Right cardiac atrium (tissue), 5 donors: ENCODE results near the gene SP6. TPM values are rescaled to one million over a fixed set of nuclear protein-coding genes. Genes with fewer than 3 reads are reported as not detected.

Experiments used
- ATAC-seq, 2 donors: fragments of 200-7000 bp; cut with Tn5 transposase; one replicate each; pipeline versions ENCODE4 v1.8.0 to v1.9.1; 2020; ENCODE audit warnings: moderate library complexity in 2 of 2, mild to moderate bottlenecking in 1 of 2
- DNase-seq, 3 donors: peaks; one replicate each; pipeline ENCODE4 v3.0.0-alpha.2; 2020
- H3K27ac ChIP-seq: one replicate; pipeline ENCODE4 v1.5.1; 2013; ENCODE audit warnings: mild to moderate bottlenecking, low read length, control low read depth, moderate library complexity
- H3K27me3 ChIP-seq: one replicate; pipeline ENCODE4 v1.6.1; 2013; ENCODE audit not compliant: control insufficient read depth, insufficient read depth
- H3K4me1 ChIP-seq: one replicate; pipeline ENCODE4 v1.6.1; 2013; ENCODE audit warnings: low read length; ENCODE audit not compliant: control insufficient read depth, insufficient read depth
- H3K4me3 ChIP-seq: one replicate; pipeline ENCODE4 v1.5.1; 2013; ENCODE audit warnings: low read length, control low read depth
- H3K9me3 ChIP-seq: one replicate; pipeline ENCODE4 v1.6.1; 2013; ENCODE audit warnings: low read length; ENCODE audit not compliant: control insufficient read depth
- WGBS: extraction: QIAGEN DNeasy Blood & Tissue Kit; methylation state at CpG from one replicate; pipeline ENCODE4 v1.1.7; 2013; 5-methylcytosine and 5-hydroxymethylcytosine counted together
- intact Hi-C, 4 donors: fragments of 100-400 bp; cut with DNase I; formaldehyde crosslinking; loops; one replicate each; pipeline versions ENCODE4 v1.11.0 to v1.14.0; 2022 to 2023
- polyA plus RNA-seq: library from polyadenylated mRNA; stranded (reverse); fragments of 200-250 nt; gene quantifications from one replicate; pipeline ENCODE4 v1.2.3, GENCODE V29; 2013
- total RNA-seq, 4 donors: library from RNA; stranded (reverse); fragmentation: NEBNext Ultra II Directional; extraction: Animal tissue kit (Norgen Biotek cat#: 25700); gene quantifications; one replicate each; pipeline ENCODE4 v1.2.1, GENCODE V29; 2021
- donor health status: healthy with polysubstance abuse.
- donor health status: DM: no; HTN: yes; CAD: no.
- donor health status: DM: no; HTN: no; CAD: no.
- donor health status: DM: no; HTN: yes; CAD: no; lungs with severe emphysema.
- donor health status: DM: yes; HTN: yes; CAD: no.

The SP6 gene
- total and polyA plus RNA-seq, 5 donors, result 0.29 to 3.6 (median 0.40) TPM

DNA sequence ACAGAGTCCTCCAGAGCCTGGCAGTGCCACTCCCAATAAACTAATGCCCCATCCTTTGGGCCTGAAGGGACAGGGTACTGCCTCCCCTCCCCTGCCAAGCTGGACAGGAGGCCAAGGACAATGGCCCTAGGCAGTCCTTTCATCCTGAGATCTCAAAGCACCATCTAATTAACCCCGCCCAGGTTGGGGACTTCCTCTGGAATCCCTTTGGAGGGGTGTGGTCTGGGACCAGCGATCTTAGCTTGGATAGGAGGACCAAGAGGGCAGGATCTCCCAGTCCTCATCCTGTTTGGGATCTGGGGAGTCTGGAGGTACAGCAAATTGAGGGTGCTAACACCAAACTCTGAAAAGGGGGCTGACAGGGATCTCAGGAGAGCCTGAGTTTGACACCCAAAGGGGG, 18.2 kb upstream of the SP6 start:
- no peaks in the 10 kb centered on the region for H3K9me3 ChIP-seq
- intact Hi-C loops, result no loop called here
- H3K27ac ChIP-seq, result no peak overlapping the region
- H3K4me1 ChIP-seq, result no peaks in the 10 kb centered on the region
- H3K4me3 ChIP-seq, result no peak overlapping the region
- H3K27me3 ChIP-seq, result no peaks in the 10 kb centered on the region
- ATAC-seq (no peak), DNase-seq (no peak)
- 48% methylated on average over 2 of the region's 2 CpGs for WGBS

DNA sequence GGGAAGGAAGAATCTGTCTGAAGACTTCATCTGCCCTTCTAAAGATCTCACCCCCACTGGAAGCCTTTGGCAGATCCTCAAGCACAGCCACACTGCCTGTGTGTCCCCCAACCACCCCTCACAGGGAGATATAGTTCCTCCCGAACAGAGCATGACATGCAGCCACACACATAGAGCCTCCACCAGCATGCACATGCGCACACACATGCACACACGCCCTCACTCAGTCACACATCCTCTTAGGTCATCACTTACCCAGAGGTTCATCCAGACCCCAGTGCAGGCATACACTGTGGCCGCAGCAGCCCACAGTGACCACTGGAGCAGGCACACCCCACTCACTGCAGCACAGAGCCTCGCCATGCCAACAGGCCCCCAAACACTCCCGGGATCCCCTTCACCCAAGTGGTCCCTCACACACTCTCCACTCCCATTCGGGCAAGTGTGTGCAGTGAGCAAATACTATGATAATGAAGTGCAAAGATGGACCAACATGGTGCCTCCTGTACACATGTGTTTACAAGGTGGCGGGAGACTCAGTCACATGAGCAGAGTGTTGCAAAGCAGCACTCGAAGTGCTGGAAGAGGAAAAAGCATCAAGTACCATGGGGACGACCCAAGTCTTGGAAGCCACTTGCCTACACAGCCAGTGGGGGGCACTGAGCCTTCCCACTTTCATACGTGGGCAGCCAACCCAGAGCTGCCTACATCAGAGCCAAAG, 17.0 kb upstream of the SP6 start:
- Histone ChIP-seq H3K27me3 (no peaks in the 10 kb centered on the region), H3K4me3 (no peak overlapping the region), H3K4me1 (no peaks in the 10 kb centered on the region), H3K27ac (no peak overlapping the region), H3K9me3 (no peaks in the 10 kb centered on the region)
- intact Hi-C loops, result no loop called here
- WGBS, result 82% methylated on average over 11 of the region's 11 CpGs
- no peak for DNase-seq
- no peak for ATAC-seq

DNA sequence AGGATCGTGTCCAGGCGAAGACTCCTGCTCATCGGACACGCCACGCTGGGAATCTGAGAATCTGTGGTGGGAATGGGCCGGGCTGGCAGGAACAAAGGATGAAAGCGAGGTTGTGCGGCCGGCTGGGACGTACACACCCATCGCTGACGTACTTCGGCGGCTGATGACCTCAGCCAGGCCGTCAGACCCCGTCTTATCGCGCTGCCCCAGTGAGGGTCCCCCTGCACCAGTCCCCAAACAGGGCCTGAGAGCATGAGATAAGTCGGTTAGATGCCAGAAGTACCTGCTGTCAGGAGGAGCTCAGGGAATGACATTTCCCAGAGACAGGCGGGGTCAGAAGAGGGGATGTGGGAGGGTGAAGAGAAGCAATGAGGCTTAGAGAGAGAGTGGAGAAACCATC, 16.0 kb upstream of the SP6 start:
- ATAC-seq (peak in 1 of 2 donors; percentile 86), DNase-seq (peak in 1 of 3 donors; percentile 72)
- Histone ChIP-seq H3K4me3 (no peak overlapping the region), H3K27ac (no peak overlapping the region), H3K27me3 (no peaks in the 10 kb centered on the region), H3K4me1 (no peaks in the 10 kb centered on the region), H3K9me3 (no peaks in the 10 kb centered on the region)
- intact Hi-C loops, result no loop called here
- WGBS, result 39% methylated on average over 20 of the region's 20 CpGs

DNA sequence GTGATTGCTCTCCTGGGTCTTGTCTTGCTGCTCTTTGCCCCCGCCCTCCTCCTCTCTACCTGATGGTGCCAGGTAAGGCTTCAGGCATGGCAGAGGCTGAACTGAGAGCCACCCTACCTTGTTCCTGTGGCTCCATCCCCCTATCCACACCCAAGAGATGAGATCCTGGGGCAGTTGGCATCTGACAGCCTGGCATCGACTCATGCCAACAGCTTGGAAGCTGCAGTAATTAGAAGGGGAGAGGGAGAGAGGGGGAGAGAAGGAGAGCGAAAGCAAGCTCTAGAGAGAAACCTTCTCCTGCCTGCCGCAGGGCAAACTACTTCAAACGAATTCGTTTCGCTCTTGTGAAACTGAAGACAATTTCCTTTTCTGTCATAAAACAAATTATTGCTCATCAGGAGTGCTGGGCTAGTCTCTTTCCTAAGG, 13.8 kb upstream of the SP6 start:
- intact Hi-C loops, result no loop called here
- ATAC-seq, result no peak
- H3K27me3 ChIP-seq, result no peaks in the 10 kb centered on the region
- no peak overlapping the region for H3K27ac ChIP-seq
- no peaks in the 10 kb centered on the region for H3K4me1 ChIP-seq
- WGBS, result 63% methylated on average over 7 of the region's 7 CpGs
- H3K9me3 ChIP-seq, result no peaks in the 10 kb centered on the region
- H3K4me3 ChIP-seq, result no peak overlapping the region
- no peak for DNase-seq

DNA sequence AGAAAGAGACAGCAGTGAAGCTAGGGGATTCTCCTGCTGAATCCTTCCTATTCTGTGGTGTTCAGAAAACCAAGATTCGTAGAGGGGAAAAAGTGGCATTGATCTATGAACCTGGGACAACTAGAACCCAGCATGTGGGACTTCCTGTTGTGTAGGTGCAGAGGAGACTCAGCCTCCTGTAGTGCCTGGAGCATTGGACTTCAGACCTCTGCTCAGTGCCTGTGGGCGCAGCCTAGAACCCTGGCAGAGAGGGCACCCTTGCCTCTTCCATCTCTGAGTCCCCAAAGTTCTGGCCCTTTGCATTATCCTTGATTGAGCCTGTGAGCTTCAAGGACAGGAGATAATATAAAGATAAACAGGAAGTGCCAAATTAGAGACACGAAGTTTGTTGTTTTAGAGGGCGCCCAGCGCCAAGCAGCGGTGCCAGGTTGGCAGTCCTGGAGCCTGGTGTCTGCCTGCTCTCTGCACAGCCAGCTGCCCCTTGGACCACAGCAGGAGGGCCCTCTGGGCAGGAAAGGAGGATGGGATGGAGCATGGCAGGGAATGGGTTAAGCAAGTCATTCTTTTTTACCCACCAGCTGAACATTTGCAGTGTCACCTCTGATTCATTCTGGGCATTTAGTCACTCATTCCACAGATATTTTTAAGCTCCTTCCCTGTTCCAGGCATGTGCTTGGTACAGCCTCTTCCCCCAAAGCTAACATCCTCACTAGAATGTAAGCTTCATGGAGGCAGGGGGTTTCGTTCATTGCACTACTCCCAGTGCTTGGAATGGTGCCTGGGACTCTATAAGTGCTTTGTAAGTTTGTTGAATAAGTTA, 11.9 kb upstream of the SP6 start:
- WGBS, result 73% methylated on average over 7 of the region's 7 CpGs
- Histone ChIP-seq H3K4me3 (no peak overlapping the region), H3K9me3 (no peaks in the 10 kb centered on the region), H3K27me3 (no peaks in the 10 kb centered on the region), H3K27ac (no peak overlapping the region), H3K4me1 (no peaks in the 10 kb centered on the region)
- ATAC-seq, result no peak
- intact Hi-C loops, result no loop called here
- DNase-seq, result no peak

DNA sequence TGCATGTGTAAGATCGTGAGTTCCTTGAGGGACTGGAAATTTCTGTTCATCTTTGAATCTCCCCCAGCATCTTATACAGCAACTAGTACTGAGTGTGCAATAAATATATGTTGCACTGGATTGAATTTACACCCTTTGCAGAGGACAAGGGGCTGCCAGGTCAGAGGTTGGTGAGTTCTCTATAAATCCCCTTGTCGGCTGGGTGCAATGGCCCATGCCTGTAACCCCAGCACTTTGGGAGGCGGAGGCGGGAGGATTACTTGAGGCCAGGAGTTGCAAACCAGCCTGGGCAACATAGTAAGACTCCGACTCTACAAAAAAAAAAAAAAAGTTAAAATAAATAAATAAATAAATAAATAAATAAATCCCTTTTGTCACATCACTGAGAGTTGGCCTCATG, 9.4 kb upstream of the SP6 start:
- Histone ChIP-seq H3K27me3 (no peaks in the 10 kb centered on the region), H3K4me3 (no peak overlapping the region), H3K4me1 (no peaks in the 10 kb centered on the region), H3K27ac (no peak overlapping the region), H3K9me3 (no peaks in the 10 kb centered on the region)
- no peak for DNase-seq
- intact Hi-C loops, result no loop called here
- no peak for ATAC-seq
- WGBS, result 89% methylated on average over 5 of the region's 5 CpGs

DNA sequence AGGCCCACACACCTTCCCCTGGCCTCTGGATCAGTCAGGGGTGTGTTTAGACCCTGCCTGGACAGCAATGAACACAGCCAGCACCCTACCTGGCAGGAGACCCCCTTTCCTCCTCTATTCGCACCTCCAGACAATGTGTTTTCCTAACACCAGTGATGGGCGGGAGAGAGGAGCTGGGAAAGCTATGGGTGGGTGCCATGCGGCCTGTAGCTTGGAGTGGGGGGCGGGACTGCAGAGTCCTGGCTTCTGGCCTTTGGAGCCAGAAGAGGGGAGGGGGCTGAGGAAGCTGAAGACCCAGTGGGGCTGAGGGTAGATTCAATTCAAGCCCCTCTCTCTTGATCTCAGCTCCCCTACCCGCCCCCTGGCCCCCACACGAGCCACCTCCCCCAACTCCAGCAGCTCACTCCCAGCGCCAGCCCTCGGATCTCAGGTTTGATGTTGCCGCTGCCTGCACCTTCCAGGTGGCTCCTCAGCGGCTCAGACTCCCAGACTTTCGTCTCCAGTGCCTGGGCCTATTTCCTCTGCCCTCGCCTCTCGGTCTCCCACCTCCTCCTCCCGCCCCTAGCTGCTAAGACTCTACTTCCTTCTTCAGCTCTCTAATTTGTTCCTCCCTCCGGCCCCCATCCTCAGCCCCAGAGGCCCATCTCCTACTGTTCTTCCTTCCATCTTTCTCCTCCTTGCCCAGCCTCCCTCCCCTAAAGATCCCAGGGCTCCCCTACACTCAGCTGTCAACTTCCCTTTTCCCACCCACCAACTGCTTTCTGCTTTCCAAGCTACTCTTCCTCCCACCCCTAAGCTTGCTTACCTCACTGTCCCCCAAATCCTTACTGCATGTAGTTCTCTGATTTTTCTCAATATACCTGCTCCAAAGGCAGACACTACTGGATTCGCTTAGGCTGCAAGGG, 6.8 kb upstream of the SP6 start:
- Histone ChIP-seq H3K4me1 (no peaks in the 10 kb centered on the region), H3K4me3 (no peak overlapping the region), H3K27me3 (no peaks in the 10 kb centered on the region), H3K27ac (no peak overlapping the region), H3K9me3 (no peaks in the 10 kb centered on the region)
- ATAC-seq, result no peak
- no peak for DNase-seq
- intact Hi-C loops, result no loop called here
- WGBS, result 68% methylated on average over 16 of the region's 16 CpGs

DNA sequence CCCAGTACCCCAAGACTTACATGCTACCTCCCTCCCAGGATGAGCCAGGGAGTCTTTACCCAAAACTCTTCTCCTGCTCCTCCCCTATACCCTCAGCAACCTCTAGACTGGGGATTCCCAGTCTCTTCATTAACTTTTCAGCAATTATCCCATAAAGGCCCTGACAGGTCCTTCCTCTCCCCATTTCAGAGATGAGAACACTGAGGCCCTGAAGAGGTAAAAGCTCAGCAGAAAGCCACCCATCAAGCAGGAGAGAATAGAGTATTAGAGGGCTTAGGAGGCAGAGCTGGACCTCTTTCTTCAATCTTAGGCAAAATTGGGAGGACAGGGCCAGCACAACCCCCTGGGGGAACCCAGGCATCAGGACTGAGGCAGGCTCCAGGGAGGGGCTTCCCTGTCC, 5.9 kb upstream of the SP6 start:
- DNase-seq, result no peak
- peaks cover under 1% of the 10 kb centered on the region for H3K4me1 ChIP-seq
- H3K9me3 ChIP-seq, result no peaks in the 10 kb centered on the region
- intact Hi-C loops, result no loop called here
- no peak overlapping the region for H3K4me3 ChIP-seq
- no peaks in the 10 kb centered on the region for H3K27me3 ChIP-seq
- no peak for ATAC-seq
- no peak overlapping the region for H3K27ac ChIP-seq

DNA sequence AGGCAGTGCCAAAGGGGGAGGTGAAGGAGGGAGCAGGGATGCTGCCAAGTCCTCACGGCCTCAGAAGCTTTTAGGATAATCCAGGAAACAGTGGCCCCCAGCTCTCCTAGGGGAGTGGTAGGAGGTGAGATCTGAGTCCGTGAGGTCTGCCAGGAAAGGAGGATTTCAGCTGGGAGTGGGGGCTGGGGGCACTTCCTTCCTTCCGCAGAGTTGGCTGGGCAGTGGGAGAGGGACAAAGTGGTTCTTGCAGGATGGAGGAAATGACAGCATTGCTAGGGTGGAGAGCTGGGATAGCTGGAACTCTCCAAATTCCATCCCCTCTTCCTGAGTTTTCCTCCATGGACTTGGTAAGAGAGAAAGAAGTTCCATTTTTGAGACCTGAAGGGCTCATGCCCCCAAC, 4.8 kb upstream of the SP6 start:
- no peak for DNase-seq
- H3K4me1 ChIP-seq, result peaks cover 2% of the 10 kb centered on the region
- no peaks in the 10 kb centered on the region for H3K27me3 ChIP-seq
- peak; percentile 20 to 72 for ATAC-seq
- intact Hi-C loops, result no loop called here
- no peak overlapping the region for H3K4me3 ChIP-seq
- no peaks in the 10 kb centered on the region for H3K9me3 ChIP-seq
- WGBS, result 17% methylated on average over 3 of the region's 3 CpGs
- no peak overlapping the region for H3K27ac ChIP-seq

DNA sequence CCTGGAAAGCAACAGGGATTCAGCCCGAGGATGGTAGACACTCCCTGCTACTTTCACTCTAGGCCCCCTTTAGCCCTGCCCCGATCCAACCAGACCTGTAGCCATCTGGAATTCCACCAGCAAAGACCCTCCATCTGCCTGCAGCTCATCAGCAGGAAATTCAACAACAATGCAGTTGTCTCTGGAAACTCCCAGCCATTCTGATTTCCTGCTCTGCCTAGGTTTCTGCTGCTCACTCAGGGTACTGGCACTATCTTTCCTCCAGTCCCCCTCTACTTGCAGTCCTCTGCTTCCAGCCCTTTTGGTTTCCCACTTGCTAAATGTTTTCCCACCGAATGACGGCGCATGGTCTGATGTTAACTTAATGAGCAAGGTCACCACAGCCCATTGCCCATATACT, 2.7 kb upstream of the SP6 start:
- DNase-seq, result no peak
- 30% methylated on average over 5 of the region's 5 CpGs for WGBS
- intact Hi-C loops, result no loop called here
- no peak overlapping the region for H3K4me3 ChIP-seq
- H3K27me3 ChIP-seq, result no peaks in the 10 kb centered on the region
- H3K27ac ChIP-seq, result no peak overlapping the region
- no peaks in the 10 kb centered on the region for H3K9me3 ChIP-seq
- ATAC-seq, result no peak
- H3K4me1 ChIP-seq, result peaks cover 2% of the 10 kb centered on the region
